GM18526 (cell line): Measurements from ENCODE around the gene NOTUM.

Source experiments
- POLR2A ChIP-seq: IDR thresholded peaks from 3 replicates; pipeline ENCODE4 v1.6.1; 2011; ENCODE audit not compliant: insufficient read length; ENCODE audit errors: extremely low read depth

The NOTUM gene

GRCh38 chr17:81909966-81910839 is 50.8 kb downstream of the NOTUM start:
- TF ChIP-seq POLR2A, result no peak

- no peak for TF ChIP-seq POLR2A
Measured at GRCh38 chr17:81909231-81909630, 51.8 kb downstream of the NOTUM start.

DNA sequence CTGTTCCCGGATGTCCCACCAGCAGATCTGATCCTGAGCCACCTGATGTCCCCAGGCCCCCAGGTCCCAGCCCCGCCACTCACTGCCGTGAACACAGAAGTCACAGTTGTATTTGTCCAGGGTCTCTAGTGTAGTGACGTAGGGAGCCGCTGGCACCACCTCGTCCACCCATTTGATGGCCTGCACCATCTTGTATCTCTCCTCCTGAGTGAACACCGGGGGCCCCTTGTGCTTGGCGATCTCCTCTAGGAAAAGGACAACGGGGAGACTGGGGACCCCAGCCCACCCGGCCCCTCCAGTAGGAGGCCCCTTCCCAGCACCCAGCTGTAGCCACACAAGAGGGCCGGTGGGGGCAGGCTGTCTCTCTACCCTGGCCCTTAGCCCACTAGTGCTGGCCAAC is 52.2 kb downstream of the NOTUM start:
- no peak for TF ChIP-seq POLR2A

- TF ChIP-seq POLR2A, result no peak
Measured at GRCh38 chr17:81907219-81908145, 53.5 kb downstream of the NOTUM start.

DNA sequence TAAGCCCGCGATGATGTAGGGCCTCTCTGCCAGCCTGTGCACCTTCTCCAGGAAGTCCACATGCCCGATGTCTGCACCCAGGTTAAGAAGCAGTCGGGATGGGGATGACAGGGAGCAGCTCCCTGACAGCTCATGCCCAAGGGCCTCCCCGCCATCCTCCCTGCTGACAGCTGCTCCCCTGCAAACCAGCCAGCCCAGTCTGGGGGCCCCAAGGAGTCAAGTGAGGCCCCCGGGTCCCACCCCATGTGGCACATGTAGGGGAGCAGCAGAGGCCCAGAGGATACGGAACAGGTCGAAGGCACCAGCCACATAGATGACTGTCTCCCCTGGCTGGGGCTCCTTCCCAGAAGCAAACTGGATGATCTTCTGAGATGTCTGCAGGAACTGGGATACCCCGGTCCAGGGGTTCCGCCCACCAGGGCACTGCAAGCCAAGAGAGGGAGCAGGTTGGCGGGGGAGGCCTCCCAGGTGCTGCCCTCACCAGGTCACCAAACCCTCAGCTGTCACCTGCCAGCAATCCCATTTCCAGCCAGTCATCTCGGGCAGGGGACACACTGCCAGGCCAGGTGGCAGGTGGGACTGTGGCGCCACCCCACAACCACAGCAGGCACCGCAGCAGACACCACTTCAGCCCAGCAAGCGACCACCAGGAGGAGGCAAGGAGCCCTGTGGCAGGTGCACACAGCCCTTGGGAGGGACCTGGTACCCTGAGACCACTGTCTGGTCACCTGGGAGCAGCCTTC is 54.3 kb downstream of the NOTUM start:
- TF ChIP-seq POLR2A, result no peak

DNA sequence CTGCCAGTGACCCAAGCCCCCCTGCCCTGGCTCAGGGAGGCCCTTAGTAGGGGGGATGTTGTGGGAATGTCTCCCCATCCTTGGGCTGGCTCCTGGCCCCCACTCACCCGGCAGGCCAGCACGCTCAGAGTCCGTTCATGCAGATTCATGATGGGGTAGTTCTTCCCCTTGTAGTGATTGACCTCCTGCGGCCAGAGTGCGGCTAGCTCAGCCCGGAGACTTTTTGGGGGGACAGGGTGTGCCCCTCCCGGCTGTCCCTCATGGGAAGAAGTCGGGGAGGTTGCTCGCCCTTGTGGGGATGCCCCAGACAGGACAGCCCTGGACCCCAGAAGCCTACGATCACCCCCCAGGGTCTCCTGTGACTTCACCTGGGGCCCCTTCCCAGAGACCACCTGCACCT is 55.0 kb downstream of the NOTUM start:
- no peak for TF ChIP-seq POLR2A

DNA sequence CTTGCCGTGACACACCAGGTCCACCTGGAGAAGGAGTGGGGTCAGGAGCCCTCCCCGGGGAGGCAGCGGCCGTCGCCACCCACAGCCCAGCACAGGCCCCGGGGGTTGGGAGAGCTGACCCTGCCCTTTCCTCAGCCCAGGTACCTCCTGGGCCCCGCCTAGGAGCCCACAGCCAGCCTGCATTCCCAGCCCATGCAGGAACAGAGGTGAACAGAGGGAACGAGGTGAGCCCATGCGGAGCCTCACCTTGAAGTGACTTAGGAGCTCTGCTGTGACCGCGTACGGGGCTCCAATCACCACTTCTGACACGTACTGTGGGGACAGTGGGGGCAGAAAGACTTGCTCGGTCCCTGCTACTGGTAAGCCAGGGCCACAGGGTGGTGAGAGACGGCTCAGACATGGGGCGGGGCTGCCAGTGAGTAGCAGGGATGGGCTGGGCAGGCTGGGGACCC is 55.5 kb downstream of the NOTUM start:
- TF ChIP-seq POLR2A, result no peak

DNA sequence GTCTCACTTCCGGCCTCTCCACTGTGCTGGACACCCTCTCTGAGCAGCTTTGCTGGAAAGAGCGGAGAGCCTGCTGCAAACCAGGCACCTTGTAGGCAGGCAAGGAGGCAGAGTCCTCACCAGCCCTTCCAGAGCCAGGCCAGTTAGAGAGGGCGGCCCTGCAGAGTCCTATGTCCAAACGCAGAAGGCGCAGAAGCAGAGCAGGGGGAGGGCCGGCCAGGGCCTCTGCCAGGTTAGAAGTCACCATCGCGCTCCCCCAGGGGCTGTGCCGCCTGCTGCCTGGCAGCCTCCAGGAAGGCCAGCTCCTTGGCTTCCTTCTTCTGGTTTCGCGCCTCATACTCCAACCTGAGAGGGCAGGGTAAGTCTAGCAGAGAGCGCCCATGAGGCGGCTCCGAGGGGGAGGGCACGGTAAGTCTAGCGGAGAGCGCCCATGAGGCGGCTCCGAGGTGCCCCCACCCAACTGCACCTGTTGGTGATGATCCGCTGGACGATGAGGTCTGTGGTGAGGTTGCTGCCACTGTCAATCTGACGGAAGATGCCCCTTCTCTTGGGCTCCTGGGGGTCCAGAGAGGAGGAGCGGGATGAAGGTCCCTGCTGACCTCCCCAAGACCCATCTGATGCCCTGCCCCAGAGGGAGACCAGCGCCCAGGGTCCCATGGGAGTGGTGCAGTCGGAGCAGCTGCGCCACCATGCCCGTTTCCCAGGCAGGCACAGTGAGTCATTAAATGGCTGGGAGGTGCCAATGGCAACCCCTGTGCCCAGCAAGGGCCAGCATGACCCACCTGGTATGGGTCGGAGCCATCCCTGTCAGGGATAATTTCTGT is 56.2 kb downstream of the NOTUM start:
- no peak for TF ChIP-seq POLR2A

DNA sequence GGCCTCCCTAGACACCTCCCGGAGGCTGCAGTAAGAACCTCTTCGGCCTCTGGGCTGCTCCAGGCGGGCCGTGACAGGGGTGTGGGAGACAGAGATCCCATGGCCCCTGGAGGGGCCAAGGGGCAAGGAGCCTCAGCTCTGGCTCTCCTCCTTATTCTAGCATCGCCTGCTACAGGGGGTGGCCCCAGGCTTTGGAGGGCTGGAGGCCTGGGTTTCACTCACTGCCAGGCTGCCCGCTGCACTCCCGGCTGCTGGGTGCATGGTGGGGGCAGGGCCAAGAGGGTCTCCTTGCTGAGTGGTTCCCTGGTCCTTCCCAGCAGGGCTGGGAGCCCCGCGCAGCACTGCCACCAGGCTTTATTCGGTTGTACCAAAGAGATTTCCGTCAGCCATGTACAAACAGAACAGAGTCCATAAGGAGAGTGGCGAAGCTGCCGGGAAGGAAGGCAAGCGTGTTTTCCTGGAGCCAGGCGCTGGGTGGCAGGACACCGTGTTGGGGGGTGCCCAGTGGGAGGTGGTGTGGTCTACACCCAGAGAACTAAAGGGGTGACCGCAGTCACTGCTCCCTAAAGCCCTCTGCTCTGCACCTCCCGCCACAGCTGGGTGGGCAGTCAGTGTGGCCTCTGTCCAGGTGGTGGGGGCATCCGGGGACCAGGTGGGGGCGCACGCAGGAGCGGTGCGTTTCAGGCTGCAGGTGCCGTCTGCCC is 56.9 kb downstream of the NOTUM start:
- TF ChIP-seq POLR2A, result no peak

DNA sequence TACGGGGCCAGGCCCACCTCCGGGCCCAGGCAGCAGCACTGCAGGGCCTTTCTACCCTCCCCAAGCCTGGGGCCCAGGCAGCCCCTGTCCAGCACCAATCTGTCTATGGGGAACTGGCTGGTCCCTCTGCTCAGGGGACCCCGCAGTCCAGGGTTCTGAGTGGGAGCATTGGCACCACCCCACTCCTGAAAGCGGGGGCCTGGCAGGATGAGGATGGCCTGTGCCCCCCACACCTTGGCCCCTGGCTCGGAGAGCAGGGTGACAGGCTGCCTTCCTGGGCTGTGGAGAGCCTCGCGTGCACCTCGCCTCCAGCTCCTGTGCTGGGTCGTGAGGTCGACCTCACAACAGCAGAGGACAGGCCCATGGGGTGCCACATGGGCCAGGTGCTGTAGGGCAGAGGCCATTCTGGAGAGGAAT is 57.6 kb downstream of the NOTUM start:
- no peak for TF ChIP-seq POLR2A

DNA sequence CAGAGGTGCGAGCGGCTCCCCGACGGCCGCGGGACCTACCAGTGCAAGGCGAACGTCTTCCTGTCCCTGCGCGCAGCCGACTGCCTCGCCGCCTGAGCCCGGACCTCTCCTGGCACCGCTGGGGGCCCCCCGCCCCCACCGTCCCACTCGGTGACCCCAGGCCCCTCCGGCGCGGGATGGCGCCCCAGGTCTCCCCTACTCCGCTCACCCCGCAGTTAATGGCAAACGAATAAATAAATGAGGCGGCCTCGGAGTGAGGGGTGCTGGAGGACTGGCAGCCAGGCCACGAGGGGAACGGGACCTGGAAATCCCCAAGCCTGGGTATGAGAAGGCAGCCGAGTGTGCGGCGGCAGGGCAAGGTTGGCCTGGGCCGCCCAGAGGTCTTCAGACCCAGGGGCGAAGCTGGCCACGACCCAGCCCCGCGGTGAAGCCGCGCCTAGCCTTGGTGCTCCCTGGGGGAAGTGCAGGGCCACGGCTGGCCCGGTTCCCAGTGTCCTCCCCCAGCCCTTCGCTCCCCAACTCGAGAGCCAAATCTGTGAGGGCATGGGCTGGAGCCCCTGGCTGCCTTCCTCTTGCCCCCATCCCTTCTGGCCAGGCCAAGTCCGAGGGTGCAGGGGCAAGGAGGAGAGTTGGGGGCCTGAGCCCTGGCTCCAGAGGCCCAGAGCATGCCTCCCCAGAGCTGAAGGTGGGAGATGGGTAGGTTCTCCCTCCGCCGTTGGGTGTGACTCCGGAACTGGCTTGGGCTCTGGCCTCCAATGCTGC is 58.2 kb downstream of the NOTUM start:
- no peak for TF ChIP-seq POLR2A
